Stimulated activated CD8-positive, alpha-beta memory T cell treated with anti-CD3 and anti-CD28 coated beads, Interleukin-2, amount 100 ng/mL, for 48 hours (primary cell): ENCODE results near the gene IER3IP1.
"Not testable (repeated sequence)": the region's sequence is repeated elsewhere in the genome, so short reads cannot be mapped to it uniquely, and the experiment has no call there.

ENCODE experiments used
- DNase-seq, 2 donors: peaks; one replicate each; pipeline ENCODE4 v3.0.0-alpha.2; 2020; ENCODE audit warnings: low read depth in 2 of 2

Gene IER3IP1

DNA sequence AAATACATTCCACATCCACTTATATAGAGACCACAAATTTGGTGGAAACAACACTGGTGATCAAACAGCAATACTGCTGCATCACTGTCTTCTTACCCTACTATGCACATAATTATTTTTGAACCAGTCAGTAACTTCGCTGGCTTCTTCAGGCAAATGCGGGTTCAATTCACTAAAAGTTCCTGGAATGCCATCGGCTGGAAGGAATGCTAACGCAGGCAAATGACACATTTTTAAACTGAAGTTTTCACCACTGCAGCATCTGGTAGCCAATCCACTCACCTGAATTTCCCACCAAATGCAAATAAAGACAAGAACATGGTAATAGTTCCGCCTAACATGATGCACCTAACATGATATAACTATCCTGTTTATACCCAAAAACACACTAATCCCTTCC is 15.9 kb downstream of the IER3IP1 start:
- no peak for DNase-seq

DNA sequence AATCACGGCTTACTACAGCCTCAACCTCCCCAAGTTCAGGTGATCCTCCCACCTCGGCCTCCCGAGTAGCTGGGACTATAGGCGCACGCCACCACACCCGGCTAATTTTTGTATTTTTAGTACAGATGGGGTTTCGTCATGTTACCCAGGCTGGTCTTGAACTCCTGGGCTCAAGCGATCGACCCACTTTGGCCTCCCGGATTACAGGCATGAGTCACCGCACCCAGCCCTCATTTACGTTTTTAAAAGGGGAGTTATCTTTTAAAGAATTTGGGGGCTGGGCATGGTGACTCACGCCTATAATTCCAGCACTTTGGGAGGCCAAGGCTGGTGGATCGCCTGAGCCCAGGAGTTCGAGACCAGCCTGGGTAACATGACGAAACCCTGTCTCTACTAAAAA is 17.8 kb downstream of the IER3IP1 start:
- DNase-seq = not testable (repeated sequence)

DNA sequence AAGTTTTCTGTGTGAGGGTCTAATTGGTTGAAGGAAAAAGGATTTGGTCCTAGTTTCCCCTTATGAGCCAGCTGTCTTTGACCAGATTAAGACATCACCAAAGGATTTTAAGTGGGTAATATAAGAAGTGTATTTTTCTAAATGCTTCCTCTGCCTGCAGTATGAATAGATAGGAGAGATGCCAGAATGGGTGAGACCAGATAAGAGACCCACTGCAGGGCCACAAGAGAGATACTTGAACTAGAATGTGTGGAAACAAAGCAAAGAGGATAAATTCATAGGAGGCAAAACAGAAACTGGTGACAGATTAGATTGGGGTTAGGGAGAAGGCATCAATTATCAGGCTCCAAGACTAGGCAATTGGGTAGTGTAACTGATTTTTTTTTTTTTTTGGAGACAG is 24.7 kb downstream of the IER3IP1 start:
- no peak for DNase-seq

DNA sequence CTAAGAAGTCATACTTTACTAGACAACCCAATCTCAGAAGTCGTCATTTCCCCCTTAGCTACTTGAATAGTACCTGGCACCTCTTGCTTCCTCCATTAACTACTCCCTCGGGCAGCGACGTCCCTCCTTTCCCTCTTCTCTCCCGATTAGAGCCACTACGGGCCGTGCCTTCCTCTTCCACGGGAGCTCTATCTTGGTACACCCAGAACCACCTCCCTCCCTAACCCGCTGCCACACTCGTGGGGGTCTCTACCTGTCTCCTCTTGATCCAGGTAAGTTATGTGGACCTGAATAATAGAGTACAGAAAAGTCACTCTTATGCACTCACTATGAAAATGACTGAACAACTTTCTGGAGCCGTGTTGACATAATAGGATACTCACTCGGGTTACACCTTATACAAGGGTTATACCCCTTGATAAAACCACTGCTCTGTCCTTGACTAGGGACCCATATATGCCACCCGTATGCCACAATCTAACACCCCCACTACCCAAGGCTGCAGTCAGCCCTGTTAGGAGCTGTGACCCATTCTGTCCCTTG is 25.3 kb downstream of the IER3IP1 start:
- no peak for DNase-seq

DNA sequence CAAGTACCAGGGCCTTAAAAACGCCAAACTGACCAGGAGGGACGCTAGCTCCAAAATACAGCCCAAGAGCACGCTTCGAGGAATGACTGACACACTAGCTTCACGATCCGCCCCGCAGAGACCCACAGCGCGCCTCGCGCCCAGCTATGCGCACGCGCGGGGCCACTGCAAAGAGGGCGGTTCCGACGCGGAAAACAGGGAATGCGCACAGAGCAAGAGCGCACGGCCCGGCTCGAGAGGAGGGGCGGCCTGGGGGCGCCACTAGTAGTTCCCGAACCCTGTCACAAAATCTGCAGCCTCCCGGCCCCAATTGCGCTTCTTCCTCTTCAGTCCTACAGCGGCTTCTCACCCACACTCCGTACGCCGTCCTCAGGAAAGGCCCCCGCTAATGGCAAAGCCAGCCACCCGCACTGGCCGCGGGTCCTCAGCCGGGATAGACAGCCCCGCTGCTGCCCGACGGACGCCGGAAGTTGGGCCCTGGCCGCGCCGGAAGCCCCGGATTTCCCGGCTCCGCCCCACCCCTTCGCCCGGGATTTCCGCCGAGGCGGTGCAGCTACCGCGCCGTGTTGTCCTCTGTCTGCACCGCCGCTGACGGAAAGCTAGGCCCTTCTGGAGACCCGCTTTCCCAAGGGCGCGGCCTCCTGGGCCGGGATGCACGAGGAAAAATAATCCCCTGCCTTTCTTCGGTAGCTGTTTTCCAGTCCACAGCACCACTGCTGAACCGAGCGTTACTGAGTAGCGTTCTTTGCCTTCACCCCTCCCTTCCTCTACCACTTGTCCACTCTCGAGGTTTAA is 25.9 kb downstream of the IER3IP1 start, which contains the start of gene HDHD2:
HDHD2 (minus strand) TSS at position 472 of the 795 bp plus-strand sequence. CDS start 14,061 bp downstream, outside the sequence.
- DNase-seq = peak; percentile 79 to 81

DNA sequence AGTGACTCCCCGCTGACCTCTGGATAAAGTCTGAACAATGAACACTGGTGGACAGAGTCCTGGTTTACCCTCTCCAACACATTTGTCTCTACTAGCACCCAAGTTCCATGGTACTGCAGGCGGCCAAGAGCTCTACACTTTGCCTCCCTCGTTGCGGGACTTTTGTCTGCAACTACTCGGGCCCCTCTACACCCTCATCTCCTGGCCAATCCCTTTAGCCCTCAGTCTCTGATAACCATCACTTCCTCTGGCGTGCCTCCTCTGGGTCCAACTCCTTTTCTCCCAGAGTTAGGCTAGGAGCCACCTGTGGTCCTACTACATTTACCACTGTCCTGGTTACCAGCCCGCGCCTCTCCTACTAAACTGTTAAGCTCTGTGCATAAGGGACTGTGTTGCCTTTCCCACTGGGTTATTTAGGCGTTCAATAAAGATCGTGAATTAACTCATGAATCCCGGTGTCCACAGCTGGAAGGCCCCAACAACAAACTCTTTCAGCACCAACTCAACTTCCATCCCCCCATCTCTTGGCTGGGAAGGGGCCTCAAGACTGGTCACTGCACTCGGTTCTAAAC is 26.6 kb downstream of the IER3IP1 start:
- DNase-seq = no peak

DNA sequence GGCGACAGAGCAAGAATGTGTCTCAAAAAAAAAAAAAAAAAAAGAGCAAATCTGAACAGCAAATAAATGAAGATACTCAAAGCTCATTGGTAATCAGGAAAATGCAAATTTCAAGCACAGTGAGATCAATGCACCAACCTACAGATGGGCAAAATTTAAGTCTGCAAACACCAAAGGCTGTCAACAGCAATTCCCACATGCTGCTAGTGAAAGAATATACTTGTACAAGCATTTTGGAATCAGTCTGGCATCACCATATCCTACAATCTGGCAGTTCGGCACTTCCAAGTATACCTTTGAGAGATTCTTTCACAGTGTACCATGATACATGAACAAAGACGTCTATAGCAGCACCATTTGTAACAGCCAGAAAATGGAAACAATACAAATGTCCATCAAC is 30.0 kb downstream of the IER3IP1 start:
- DNase-seq = no peak

DNA sequence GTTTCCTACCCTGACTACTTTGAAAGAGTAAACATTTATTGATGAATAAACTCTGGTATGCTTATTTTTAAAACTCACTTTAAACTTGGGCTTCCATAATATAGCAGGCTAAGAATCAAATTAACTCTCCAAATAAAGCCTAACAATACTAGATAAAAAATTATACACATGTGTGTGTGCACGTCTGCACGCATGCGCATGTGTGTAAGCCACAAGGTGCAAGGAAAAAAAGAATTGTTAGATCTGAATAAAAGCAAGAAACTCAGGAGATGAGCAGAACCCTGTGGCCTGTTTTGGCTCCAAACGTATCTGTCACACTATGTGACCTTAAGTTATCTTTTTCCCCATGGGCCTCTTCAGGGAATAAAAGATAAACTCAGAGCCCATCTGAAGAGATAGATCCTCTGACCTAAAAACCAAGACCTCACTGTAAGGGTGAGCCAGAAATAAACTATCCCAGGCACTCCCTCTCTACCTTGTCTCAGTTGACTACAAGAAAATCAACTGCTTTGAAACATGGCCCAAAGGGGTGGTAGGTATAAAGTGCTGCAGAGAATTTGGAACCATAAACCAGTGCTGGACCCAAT is 32.2 kb downstream of the IER3IP1 start:
- no peak for DNase-seq

DNA sequence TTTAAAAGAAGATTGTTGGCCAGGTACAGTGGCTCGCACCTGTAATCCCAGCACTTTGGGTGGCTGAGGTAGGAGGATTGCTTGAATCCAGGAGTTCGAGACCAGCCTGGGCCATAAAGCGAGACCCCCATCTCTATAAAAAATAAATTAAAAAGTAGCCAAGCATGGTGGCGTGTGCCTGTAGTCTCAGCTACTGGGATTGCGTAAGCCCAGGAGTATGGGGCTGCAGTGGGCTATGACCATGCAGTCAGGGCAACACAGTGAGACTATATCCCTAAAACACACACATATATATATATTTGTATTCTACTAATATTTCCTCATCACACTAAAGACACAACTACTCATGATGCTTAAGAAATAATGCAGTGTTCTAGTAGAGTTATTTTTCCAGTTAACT is 33.0 kb downstream of the IER3IP1 start:
- DNase-seq = no peak

DNA sequence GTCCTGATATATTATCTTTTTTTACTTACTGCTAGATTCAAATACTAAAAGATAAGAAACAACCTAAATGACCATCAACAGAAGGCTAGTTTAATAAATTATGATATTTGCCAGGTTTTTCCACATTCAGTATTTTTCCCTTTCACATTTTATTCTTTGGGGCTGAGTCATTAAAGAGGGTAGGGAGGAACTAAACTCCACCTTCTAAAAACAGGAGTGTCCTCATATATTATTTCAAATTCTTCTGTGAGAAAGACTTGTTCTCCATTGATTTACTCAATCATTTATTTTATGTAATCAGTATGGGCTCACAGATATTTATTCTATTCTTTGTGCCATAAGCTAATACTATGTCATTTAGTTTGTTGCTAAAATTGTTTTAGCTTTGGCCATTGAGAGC is 34.9 kb downstream of the IER3IP1 start:
- DNase-seq = no peak

DNA sequence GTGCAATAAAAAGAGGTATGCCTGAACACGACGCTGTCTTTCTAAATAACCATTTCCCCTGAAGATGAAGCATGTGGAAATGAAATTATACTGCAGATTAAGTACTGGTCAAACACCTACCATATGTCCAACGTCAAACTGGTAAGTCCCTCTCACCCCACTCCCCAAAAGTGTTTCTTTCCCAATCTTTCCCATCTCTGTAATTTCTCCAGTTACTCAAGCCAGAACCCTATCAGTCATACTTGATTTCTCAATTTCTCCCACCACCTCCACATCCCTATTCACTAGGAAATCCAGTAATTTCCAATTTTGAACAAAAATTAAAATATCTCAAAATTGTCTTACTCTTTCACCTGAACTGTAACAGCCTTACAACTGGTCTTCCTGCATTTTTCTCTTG is 55.0 kb downstream of the IER3IP1 start:
- DNase-seq = no peak

DNA sequence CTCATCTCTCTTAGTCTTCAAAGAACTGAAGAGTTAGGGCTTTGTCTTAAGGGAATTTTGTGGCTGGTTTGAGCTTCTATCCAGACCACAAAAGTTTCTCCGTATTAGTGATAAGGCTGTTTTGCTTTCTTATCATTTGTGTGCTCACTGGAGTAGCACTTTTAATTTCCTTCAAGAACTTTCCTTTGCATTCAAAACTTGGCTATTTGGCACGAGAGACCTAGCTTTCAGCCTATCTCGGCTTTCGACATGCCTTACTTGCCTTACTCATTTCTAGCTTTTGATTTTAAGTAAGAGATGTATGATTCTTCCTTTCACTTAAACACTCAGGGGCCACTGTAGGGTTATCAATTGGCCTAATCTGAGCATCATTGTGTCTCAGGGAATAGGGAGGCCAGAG is 55.7 kb downstream of the IER3IP1 start:
- no peak for DNase-seq

DNA sequence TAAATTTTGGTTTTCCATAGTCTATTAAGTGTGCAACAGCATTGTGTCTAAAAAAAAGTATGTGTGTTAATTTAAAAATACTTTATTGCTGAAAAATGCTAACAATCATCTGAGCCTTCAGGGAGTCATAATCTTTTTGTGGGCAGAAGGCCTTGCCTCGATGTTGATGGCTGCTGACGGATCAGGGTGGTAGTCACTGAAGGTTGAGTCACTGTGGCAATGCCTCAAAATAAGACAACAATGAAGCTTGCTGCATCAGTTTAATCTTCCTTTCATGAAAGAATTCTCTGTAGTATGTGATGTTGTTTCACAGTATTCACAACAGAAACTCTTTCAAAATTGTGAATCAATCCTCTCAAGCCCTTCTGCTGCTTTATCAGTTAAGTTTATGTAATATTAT is 57.2 kb downstream of the IER3IP1 start:
- DNase-seq = no peak

DNA sequence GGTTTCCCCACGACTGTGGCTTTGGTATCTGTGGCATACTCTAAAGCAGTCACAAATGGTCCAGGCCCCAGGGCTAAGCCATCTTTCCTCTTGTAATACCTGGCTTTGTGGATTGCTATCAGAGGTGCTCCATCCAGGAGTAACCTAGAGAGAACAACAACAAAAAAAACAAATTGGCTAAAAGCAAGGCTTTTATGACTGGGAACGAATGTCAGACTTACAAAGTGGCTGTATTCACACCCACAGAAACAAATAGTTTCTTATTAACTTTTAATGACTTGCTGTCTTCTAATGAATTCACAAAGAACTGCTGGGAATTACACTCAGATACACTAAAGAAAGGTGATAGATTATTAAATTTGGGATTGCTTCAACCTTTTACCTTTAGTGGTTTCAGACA is 61.0 kb downstream of the IER3IP1 start:
- no peak for DNase-seq

DNA sequence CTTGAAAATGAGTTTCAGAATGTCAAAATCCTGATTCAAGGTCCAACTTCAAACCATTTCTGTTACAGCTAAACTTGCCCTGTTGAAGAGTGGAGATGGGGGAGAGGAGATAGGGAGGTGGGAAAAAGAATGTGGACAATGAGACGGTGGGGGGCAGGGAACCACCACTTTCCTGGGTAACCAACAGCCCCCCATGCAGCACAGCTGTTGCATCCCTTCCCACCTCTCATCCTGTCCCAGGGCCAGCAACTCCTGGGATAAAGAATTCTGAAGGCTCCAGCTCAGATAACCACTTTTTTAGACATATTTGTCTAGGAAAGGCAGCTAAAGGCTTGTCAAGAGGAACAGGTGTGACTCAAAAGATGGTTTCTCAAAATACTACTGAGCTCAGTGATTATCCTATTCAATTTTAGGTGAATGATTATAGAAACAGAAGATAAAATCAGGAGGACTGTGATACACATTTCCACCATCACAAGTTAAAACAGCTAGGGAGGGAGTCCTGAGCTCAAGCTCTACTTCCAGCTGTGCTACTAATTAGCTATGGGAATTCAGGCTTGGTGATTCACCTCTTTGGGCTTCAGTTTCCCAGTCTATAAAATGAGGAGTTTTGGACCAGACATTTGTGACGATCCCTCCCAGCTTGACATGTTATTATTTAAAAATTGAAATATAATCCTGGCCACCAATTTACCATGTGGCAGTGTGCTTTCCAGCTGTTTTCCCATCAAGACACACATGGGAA is 62.2 kb downstream of the IER3IP1 start:
- no peak for DNase-seq

DNA sequence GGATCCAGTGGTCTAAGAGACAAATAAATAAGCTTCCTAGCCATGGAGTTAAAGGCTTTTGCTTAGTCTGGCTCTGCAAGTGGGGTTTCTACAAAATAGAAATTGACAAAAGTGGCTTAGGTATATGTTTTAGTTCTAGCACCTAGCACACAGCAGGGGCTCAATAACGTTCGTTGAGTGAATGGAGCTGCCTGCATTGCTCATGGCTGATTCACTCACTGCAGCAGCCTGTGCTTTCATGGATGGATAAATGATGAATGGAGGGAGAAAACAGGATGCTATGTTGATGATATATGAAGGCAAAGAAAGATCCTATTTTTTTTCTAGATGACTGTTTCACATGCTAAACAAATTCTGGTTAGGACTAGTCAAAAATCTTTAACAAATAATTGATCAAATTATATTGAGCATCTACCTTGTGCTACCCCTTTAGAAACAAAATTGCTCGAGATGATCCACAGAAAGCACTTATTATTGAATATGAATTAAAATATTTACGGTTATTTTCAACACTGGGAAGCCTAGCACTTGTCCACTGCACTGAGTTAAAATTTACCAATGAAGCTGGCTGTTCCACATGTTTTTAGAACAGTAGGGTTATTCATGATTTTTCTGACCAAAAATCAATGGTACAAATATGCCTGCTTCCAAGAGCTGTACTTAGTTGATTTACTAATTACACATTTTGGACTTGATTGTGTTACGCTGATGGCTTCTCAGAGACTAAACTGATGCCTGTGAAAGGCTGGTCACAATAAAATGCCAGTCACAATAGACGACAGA is 65.5 kb downstream of the IER3IP1 start:
- DNase-seq = no peak

DNA sequence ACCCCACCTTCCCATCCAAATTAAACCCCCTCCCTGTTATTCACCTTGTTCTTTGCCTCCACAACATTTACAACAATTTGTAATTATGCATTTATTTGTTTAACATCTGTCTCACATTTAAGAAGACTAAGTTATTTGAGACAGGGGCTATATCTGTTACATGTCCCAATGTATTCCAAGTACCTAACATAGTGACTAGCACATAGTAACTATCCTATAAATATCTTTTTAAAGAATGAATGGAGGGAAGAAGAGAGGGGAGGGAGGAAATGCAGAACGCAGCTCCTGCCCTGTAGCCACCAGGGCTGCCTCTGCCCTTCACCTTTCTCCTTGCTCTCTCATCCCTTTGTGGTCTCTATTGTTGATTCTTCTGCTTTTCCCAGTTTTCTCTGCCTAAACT is 66.4 kb downstream of the IER3IP1 start:
- no peak for DNase-seq

DNA sequence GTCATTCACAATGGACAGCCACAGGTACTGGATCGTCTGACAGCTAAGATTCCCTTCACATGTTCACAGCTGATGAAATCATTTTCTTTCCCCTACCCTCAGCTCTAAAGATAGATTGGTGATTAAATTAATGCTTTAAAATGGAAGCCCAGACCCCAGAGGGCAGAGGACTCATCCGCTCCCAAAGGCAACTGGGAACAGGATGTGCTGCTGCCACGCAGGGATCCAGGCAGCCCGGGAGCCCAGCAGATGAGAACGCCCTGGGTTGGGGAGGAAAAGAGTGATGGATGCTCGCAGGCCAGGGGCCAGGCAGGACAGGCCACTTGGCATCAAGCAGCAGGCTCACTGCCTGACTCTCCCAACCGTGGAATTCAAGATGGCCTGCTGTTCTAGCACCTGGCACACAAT is 67.2 kb downstream of the IER3IP1 start:
- DNase-seq = no peak

DNA sequence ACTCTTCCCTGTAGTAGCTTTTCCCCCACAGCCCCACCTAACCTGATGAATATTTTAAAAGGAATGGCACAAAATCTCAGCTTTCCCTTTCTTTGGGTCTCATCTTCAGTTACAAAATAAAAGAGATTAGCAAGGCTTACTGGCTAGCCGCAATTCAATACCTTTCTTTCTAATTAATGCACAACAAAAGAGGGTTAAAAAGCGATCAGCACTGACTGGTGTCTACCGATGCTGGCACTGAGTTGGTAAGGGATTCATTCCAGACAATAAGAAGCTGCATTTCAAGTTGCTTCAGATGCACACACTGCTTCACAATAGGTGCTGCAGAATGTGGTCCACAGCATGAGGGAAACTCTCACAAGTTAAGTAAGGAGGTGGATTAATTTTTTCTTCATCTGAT is 67.8 kb downstream of the IER3IP1 start:
- no peak for DNase-seq
